Loucy (cell line): ENCODE results near the gene SLC28A1.

Experiments used
- H2AFZ ChIP-seq: fragments of 200-600 bp; sonication (generic); 2 replicates; pipeline ENCODE4 v1.6.0; 2016; ENCODE audit warnings: antibody characterized with exemption, mild to moderate bottlenecking, low read length, moderate library complexity
- H3F3A ChIP-seq: fragments of 200-600 bp; 2 replicates; pipeline ENCODE4 v1.6.0; 2016; ENCODE audit warnings: antibody characterized with exemption, low read depth, mild to moderate bottlenecking
- H3K27me3 ChIP-seq: fragments of 200-600 bp; sonication (generic); 2 replicates; pipeline ENCODE4 v1.6.1; 2014; ENCODE audit warnings: low read length, mild to moderate bottlenecking; ENCODE audit not compliant: insufficient read depth, poor library complexity, severe bottlenecking
- H3K36me3 ChIP-seq: fragments of 200-600 bp; sonication (generic); 2 replicates; pipeline ENCODE4 v1.6.1; 2016; ENCODE audit warnings: low read length; ENCODE audit not compliant: insufficient read depth
- H3K4me1 ChIP-seq: fragments of 200-600 bp; sonication (generic); 2 replicates; pipeline ENCODE4 v1.5.1; 2014; ENCODE audit warnings: low read length, mild to moderate bottlenecking; ENCODE audit not compliant: insufficient read depth, poor library complexity, severe bottlenecking
- H3K4me2 ChIP-seq: fragments of 200-600 bp; sonication (generic); 2 replicates; pipeline ENCODE4 v1.6.0; 2014; ENCODE audit warnings: antibody characterized with exemption, low read length, low read depth, mild to moderate bottlenecking; ENCODE audit not compliant: poor library complexity, severe bottlenecking
- H3K4me3 ChIP-seq: fragments of 200-600 bp; sonication (generic); 2 replicates; pipeline ENCODE4 v1.5.1; 2014; ENCODE audit warnings: low read length, mild to moderate bottlenecking, mixed read lengths; ENCODE audit not compliant: poor library complexity, severe bottlenecking
- H3K79me2 ChIP-seq: fragments of 200-600 bp; sonication (generic); 2 replicates; pipeline ENCODE4 v1.6.1; 2014; ENCODE audit warnings: low read length; ENCODE audit not compliant: insufficient read depth
- H3K9ac ChIP-seq: fragments of 200-600 bp; sonication (generic); 2 replicates; pipeline ENCODE4 v1.6.0; 2014; ENCODE audit warnings: mild to moderate bottlenecking, low read depth, low read length, moderate library complexity; ENCODE audit not compliant: poor library complexity, severe bottlenecking
- H3K9me2 ChIP-seq: fragments of 200-600 bp; sonication (generic); replicated peaks from 2 replicates; pipeline ENCODE4 v1.6.1; 2016; ENCODE audit warnings: low read depth, low read length, mixed read lengths
- H3K9me3 ChIP-seq: fragments of 200-600 bp; sonication (generic); 2 replicates; pipeline ENCODE4 v1.6.1; 2014; ENCODE audit warnings: mild to moderate bottlenecking, antibody characterized with exemption, low read length, low read depth; ENCODE audit not compliant: insufficient read depth
- H4K20me1 ChIP-seq: fragments of 200-600 bp; sonication (generic); 2 replicates; pipeline ENCODE4 v1.6.0; 2014; ENCODE audit warnings: antibody characterized with exemption, low read length, mild to moderate bottlenecking; ENCODE audit not compliant: insufficient read depth, poor library complexity, severe bottlenecking
- EZH2phosphoT487 ChIP-seq: fragments of 200-600 bp; IDR thresholded peaks from 2 replicates; pipeline ENCODE4 v1.6.1; 2018; ENCODE audit warnings: antibody characterized with exemption, mild to moderate bottlenecking, moderate library complexity, borderline replicate concordance
- TF ChIP-seq, protein P1 (sequence below): fragments of 200-600 bp; sonication (generic); conservative IDR thresholded peaks from 2 replicates; pipeline ENCODE4 v1.5.1; 2014; ENCODE audit warnings: mild to moderate bottlenecking, antibody characterized with exemption, low read length

Gene SLC28A1

DNA sequence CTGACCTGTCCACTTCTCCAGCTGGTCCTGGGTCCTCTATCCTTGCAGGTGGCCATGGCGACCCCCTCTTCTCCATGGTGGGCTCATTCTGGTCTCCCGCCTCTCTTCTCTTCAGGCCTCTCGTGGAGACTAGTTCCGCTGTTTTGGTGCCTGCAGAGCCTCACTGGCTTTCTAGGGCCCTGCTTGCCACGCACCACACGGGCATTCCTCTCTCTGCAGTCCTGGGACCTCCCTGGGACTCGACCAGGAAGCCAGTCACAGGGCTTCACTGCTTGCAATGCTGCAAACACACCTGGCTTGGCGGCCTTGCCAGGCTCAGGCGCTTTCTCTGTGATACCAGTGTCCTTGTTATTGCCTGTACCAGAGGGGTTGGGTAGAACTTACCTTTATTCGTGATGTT is 9.1 kb downstream of the SLC28A1 start:
- no peaks in the 10 kb centered on the region for H3K27me3 ChIP-seq
- H3K4me3 ChIP-seq = no peak overlapping the region
- H3K9me2 ChIP-seq = no peaks in the 10 kb centered on the region
- no peaks in the 10 kb centered on the region for H4K20me1 ChIP-seq
- H3K36me3 ChIP-seq = no peaks in the 10 kb centered on the region
- TF ChIP-seq EZH2phosphoT487 = no peak
- TF ChIP-seq, protein P1, sequence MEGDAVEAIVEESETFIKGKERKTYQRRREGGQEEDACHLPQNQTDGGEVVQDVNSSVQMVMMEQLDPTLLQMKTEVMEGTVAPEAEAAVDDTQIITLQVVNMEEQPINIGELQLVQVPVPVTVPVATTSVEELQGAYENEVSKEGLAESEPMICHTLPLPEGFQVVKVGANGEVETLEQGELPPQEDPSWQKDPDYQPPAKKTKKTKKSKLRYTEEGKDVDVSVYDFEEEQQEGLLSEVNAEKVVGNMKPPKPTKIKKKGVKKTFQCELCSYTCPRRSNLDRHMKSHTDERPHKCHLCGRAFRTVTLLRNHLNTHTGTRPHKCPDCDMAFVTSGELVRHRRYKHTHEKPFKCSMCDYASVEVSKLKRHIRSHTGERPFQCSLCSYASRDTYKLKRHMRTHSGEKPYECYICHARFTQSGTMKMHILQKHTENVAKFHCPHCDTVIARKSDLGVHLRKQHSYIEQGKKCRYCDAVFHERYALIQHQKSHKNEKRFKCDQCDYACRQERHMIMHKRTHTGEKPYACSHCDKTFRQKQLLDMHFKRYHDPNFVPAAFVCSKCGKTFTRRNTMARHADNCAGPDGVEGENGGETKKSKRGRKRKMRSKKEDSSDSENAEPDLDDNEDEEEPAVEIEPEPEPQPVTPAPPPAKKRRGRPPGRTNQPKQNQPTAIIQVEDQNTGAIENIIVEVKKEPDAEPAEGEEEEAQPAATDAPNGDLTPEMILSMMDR = no peak
- H3F3A ChIP-seq = no peaks in the 10 kb centered on the region
- no peak overlapping the region for H3K9ac ChIP-seq
- no peaks in the 10 kb centered on the region for H3K79me2 ChIP-seq
- H2AFZ ChIP-seq = no peak overlapping the region
- H3K9me3 ChIP-seq = no peaks in the 10 kb centered on the region
- H3K4me2 ChIP-seq = no peak overlapping the region
- no peaks in the 10 kb centered on the region for H3K4me1 ChIP-seq

- Histone ChIP-seq H3K79me2 (no peaks in the 10 kb centered on the region), H3F3A (no peaks in the 10 kb centered on the region), H3K4me2 (no peak overlapping the region), H3K9me2 (no peaks in the 10 kb centered on the region), H3K27me3 (no peaks in the 10 kb centered on the region), H3K9me3 (no peaks in the 10 kb centered on the region), H2AFZ (no peak overlapping the region), H3K9ac (no peak overlapping the region), H3K4me1 (no peaks in the 10 kb centered on the region), H4K20me1 (no peaks in the 10 kb centered on the region), H3K36me3 (no peaks in the 10 kb centered on the region), H3K4me3 (no peak overlapping the region)
- TF ChIP-seq, protein P1 = no peak
- TF ChIP-seq EZH2phosphoT487 = no peak
Measured at GRCh38 chr15:84894736-84895425, 10.4 kb downstream of the SLC28A1 start.

DNA sequence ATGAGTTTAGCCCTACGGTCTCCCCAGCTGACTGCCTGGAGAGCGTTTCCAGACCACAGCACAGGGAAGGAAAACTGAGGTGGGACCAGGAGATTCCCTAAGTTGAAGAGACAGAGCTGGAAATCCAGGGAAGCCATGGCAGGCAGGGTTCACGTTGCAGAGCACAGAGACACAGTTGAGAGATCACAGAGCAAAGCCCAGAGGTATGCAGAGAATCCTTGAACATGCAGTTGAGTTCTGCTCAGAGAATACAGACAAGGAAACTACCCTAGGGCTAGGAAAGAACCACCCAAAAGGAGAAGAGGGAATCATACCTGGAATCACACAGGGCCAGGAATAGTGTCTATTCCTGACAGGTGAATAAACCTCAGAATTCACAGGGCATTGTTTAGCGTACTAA is 14.3 kb downstream of the SLC28A1 start:
- H3K36me3 ChIP-seq = no peaks in the 10 kb centered on the region
- no peaks in the 10 kb centered on the region for H3K79me2 ChIP-seq
- H2AFZ ChIP-seq = no peak overlapping the region
- H3K27me3 ChIP-seq = no peaks in the 10 kb centered on the region
- H3K4me3 ChIP-seq = no peak overlapping the region
- peaks cover 3% of the 10 kb centered on the region; the same call in 1 of the 2 replicates for H3K9me3 ChIP-seq
- no peaks in the 10 kb centered on the region for H4K20me1 ChIP-seq
- no peak for TF ChIP-seq EZH2phosphoT487
- TF ChIP-seq, protein P1 = no peak
- no peaks in the 10 kb centered on the region for H3F3A ChIP-seq
- no peak overlapping the region for H3K4me2 ChIP-seq
- no peaks in the 10 kb centered on the region for H3K9me2 ChIP-seq
- H3K4me1 ChIP-seq = no peaks in the 10 kb centered on the region
- H3K9ac ChIP-seq = no peak overlapping the region
